Spleen (tissue), 11 donors: ENCODE measurements around the gene CGREF1. TPM values are rescaled to one million over a fixed set of nuclear protein-coding genes. Genes with fewer than 3 reads are reported as not detected.

Experiments
- DNase-seq: peaks from one replicate; pipeline ENCODE4 v3.0.0-alpha.2; 2020
- H3K27ac ChIP-seq, 8 donors: fragments of 200-600 bp; sonication (generic) in 7 of 8; 1 replicate in 4 of 8; 2 replicates in 4 of 8; pipeline versions ENCODE4 v1.5.0 to v1.8.0; 2016 to 2021; ENCODE audit warnings: inconsistent platforms in 4 of 8, mild to moderate bottlenecking in 4 of 8, moderate library complexity in 1 of 8
- H3K27me3 ChIP-seq, 7 donors: fragments of 200-600 bp; sonication (generic) in 6 of 7; replicated peaks in 1 of 7; 1 replicate in 4 of 7; 2 replicates in 3 of 7; pipeline versions ENCODE4 v1.5.0 to v1.8.0; 2016 to 2021; ENCODE audit warnings: inconsistent platforms in 3 of 7, mild to moderate bottlenecking in 1 of 7
- H3K36me3 ChIP-seq, 6 donors: fragments of 200-600 bp; sonication (generic) in 5 of 6; 1 replicate in 4 of 6; 2 replicates in 2 of 6; pipeline versions ENCODE4 v1.5.0 to v1.8.0; 2016 to 2021; ENCODE audit warnings: inconsistent platforms in 2 of 6
- H3K4me1 ChIP-seq, 6 donors: fragments of 200-600 bp; sonication (generic) in 5 of 6; 1 replicate in 3 of 6; 2 replicates in 3 of 6; pipeline versions ENCODE4 v1.5.0 to v1.8.0; 2016 to 2021; ENCODE audit warnings: inconsistent platforms in 3 of 6
- H3K4me3 ChIP-seq, 8 donors: fragments of 200-600 bp; sonication (generic) in 7 of 8; 1 replicate in 4 of 8; 2 replicates in 4 of 8; pipeline versions ENCODE4 v1.5.0 to v1.8.0; 2016 to 2021; ENCODE audit warnings: inconsistent platforms in 4 of 8, mild to moderate bottlenecking in 4 of 8, moderate library complexity in 2 of 8
- H3K9me3 ChIP-seq, 8 donors: fragments of 200-600 bp; sonication (generic) in 7 of 8; 1 replicate in 4 of 8; 2 replicates in 4 of 8; pipeline versions ENCODE4 v1.5.0 to v1.8.0; 2016 to 2021; ENCODE audit warnings: inconsistent platforms in 4 of 8
- POLR2A ChIP-seq, 3 donors: fragments of 450-650 bp; IDR thresholded peaks; one replicate each; pipeline ENCODE4 v1.5.1; 2017; ENCODE audit warnings: antibody characterized with exemption in 3 of 3, mild to moderate bottlenecking in 1 of 3
- POLR2AphosphoS5 ChIP-seq, 3 donors: sonication (generic); formaldehyde crosslinking; IDR thresholded peaks; one replicate each; pipeline ENCODE4 v1.5.1; 2017; ENCODE audit warnings: antibody characterized with exemption in 3 of 3
- WGBS, 5 donors: extraction: QIAGEN DNeasy Blood & Tissue Kit in 3 of 5; methylation state at CpG; one replicate each; pipeline versions ENCODE4 v1.1.5 to v1.1.7; 2013 to 2018; 5-methylcytosine and 5-hydroxymethylcytosine counted together
- intact Hi-C: fragments of 100-400 bp; cut with DNase I; formaldehyde crosslinking; loops from one replicate; pipeline ENCODE4 v1.15.0; 2023; ENCODE audit warnings: low total_unique reads
- polyA plus RNA-seq, 3 donors: library from polyadenylated mRNA; stranded (reverse); fragments of 200-250 nt; gene quantifications; one replicate each; pipeline ENCODE4 v1.2.1, GENCODE V29; 2013
- total RNA-seq, 7 donors: library from RNA; depleted of rRNA in 3 of 7; stranded (reverse); fragments of >200 nt in 3 of 7; fragmentation: NEBNext Ultra II Directional in 4 of 7; extraction: Animal tissue kit (Norgen Biotek cat#: 25700) in 4 of 7; gene quantifications; one replicate each; pipeline versions ENCODE4 v1.1.0 to v1.2.1, GENCODE V29; 2016 to 2021
- TF ChIP-seq, protein P1 (sequence below), 11 experiments: fragments of 200-600 bp in 7 of 11; fragments of 450-650 bp in 4 of 11; sonication (generic) in 4 of 11; IDR thresholded peaks in 8 of 11; conservative IDR thresholded peaks in 3 of 11; 1 replicate in 7 of 11; 2 replicates in 4 of 11; pipeline versions ENCODE4 v1.4.0 to v1.8.0; 2016 to 2021; ENCODE audit warnings: antibody characterized with exemption in 11 of 11, inconsistent platforms in 4 of 11, mild to moderate bottlenecking in 1 of 11
- donor health status: healthy with polysubstance abuse.
- donor health status: DM: no; HTN: no; CAD: no; lungs with moderate emphysema.
- donor health status: DM: no; HTN: no; CAD: no.
- donor health status: Bipolar disorder and iron deficiency.
- donor health status: healthy.
- donor health status: DM: no; HTN: no; CAD: no.
- donor health status: DM: yes; HTN: yes; CAD: no.

Gene CGREF1
- total and polyA plus RNA-seq, 10 donors: 0.17 to 0.82 (median 0.46) TPM; not detected in 3

DNA sequence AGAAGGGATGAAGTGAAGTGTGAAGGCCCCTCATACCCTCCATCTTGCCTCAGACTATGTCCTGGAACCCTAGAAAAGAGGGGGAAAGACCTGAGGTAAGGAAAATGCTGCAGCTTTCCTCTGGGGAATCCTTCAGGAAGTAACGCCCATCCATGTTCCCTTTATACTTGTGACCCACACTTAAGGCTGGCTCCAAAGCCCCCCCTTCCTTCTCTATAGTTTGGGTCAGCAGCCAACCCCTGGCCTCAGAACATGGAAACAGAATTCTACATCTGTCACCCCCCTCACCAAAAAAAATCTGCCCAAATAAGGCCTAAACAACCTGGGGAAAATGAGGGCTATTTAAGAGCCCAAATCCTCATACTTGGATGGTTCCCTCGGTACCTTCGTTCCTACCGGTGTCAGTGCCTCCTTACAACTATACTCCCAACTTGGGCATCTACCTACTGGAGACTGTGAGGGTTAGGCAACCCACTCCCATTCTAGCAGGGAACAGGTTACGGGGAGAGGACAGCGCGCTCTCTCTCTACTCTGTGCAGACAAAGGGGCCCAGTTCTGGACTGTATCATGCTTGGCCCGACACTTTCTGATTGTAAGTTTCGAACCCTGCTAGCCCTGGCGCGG, 48.2 kb downstream of the CGREF1 start:
- Histone ChIP-seq H3K4me1 (peaks cover 36 to 88% (median 67%) of the 10 kb centered on the region in 6 donors), H3K4me3 (peak overlapping the region; percentile 43 to 94 (median 88)), H3K9me3 (no peaks in the 10 kb centered on the region), H3K36me3 (peaks cover 0 to 46% (median 25%) of the 10 kb centered on the region in 6 donors), H3K27me3 (no peaks in the 10 kb centered on the region), H3K27ac (peak overlapping the region; percentile 78 to 97 (median 94))
- WGBS, 5 donors: 2 to 7% (median 5%) methylated on average over 11 of the region's 11 CpGs
- DNase-seq: peak; percentile 51
- TF ChIP-seq, protein P1, sequence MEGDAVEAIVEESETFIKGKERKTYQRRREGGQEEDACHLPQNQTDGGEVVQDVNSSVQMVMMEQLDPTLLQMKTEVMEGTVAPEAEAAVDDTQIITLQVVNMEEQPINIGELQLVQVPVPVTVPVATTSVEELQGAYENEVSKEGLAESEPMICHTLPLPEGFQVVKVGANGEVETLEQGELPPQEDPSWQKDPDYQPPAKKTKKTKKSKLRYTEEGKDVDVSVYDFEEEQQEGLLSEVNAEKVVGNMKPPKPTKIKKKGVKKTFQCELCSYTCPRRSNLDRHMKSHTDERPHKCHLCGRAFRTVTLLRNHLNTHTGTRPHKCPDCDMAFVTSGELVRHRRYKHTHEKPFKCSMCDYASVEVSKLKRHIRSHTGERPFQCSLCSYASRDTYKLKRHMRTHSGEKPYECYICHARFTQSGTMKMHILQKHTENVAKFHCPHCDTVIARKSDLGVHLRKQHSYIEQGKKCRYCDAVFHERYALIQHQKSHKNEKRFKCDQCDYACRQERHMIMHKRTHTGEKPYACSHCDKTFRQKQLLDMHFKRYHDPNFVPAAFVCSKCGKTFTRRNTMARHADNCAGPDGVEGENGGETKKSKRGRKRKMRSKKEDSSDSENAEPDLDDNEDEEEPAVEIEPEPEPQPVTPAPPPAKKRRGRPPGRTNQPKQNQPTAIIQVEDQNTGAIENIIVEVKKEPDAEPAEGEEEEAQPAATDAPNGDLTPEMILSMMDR (IDR thresholded peaks at IDR 0.05 in 8 of 11, conservative IDR thresholded peaks at IDR 0.05 in 3 of 11): no peak
- TF ChIP-seq POLR2A (IDR thresholded peaks at IDR 0.05) (no peak), POLR2AphosphoS5 (IDR thresholded peaks at IDR 0.05) (no peak)
- intact Hi-C loops: no loop called here

DNA sequence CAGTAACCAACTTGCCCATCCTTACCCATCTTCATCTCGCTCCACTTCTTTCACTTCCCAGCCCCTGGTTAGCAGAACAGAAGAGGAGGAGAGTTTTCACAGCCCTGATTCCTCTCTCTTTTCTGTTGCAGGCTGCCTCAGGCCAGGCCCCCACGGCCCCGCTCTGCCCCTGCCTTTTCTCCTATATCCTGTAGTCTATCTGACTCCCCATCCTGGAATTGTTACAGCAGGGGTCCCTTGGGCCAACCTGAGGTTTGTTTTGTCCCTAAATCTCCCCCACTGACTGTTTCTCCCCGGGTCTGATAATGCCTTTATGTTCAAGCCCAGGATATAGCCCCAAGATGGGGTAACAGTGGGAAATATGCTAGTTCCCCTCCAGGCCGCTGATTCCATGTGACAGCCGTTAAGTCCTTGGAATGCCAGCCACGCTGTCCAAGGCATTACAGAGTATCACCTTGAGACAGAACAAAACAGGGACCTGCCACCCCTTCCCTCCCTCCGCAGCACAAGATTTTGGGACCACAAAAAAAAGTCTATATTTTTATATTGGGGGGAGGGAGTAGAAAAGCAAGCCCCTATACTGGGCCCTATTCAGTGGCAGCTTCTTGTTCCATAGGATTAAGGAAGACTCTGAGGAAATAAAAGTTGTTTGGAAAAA, 48.8 kb downstream of the CGREF1 start:
- peak; percentile 64 for DNase-seq
- TF ChIP-seq POLR2AphosphoS5 (IDR thresholded peaks at IDR 0.05) (no peak), POLR2A (IDR thresholded peaks at IDR 0.05) (no peak)
- TF ChIP-seq, protein P1 (IDR thresholded peaks at IDR 0.05 in 8 of 11, conservative IDR thresholded peaks at IDR 0.05 in 3 of 11): no peak
- H3K27me3 ChIP-seq: no peaks in the 10 kb centered on the region
- H3K4me1 ChIP-seq: peaks cover 30 to 82% (median 60%) of the 10 kb centered on the region in 6 donors
- H3K36me3 ChIP-seq: peaks cover 0 to 52% (median 26%) of the 10 kb centered on the region in 6 donors
- WGBS, 5 donors: 77 to 88% (median 82%) methylated on average over 8 of the region's 8 CpGs
- H3K9me3 ChIP-seq: no peaks in the 10 kb centered on the region
- peak overlapping the region in 7 of 8 donors; percentile 85 to 94 (median 89) for H3K4me3 ChIP-seq
- peak overlapping the region in 4 of 8 donors; percentile 94 to 97 (median 96) for H3K27ac ChIP-seq
- intact Hi-C loops: no loop called here

DNA sequence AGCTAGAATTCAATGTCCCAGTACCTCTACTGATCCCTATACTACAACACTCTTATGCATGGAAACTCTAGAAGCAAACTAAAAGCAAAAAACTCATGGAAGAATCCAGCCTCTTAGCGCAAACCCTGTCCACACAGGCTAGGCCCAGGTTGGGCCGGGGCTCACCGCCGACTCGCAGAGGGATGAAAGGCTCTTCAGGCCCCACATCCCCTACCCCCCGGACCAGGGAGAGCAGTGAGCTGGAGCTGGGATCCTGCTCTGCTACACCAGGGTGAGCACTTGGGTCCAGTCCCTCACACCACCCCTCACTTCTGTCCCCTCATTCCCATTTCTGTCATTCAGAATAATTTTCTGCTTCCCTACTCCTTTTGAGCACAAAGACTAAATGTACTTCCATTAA, 49.5 kb downstream of the CGREF1 start:
- WGBS, 5 donors: 95 to 98% (median 97%) methylated on average over 6 of the region's 6 CpGs
- peak overlapping the region in 3 of 8 donors; percentile 4 to 95 (median 94) for H3K27ac ChIP-seq
- peaks cover 0 to 59% (median 28%) of the 10 kb centered on the region in 6 donors for H3K36me3 ChIP-seq
- no peaks in the 10 kb centered on the region for H3K27me3 ChIP-seq
- TF ChIP-seq POLR2AphosphoS5 (IDR thresholded peaks at IDR 0.05): no peak
- TF ChIP-seq, protein P1 (IDR thresholded peaks at IDR 0.05 in 8 of 11, conservative IDR thresholded peaks at IDR 0.05 in 3 of 11): no peak
- TF ChIP-seq POLR2A (IDR thresholded peaks at IDR 0.05): no peak
- peaks cover 23 to 76% (median 54%) of the 10 kb centered on the region in 6 donors for H3K4me1 ChIP-seq
- intact Hi-C loops: no loop called here
- H3K4me3 ChIP-seq: peak overlapping the region in 1 of 8 donors; percentile 88
- peak; percentile 71 for DNase-seq
- H3K9me3 ChIP-seq: no peaks in the 10 kb centered on the region

DNA sequence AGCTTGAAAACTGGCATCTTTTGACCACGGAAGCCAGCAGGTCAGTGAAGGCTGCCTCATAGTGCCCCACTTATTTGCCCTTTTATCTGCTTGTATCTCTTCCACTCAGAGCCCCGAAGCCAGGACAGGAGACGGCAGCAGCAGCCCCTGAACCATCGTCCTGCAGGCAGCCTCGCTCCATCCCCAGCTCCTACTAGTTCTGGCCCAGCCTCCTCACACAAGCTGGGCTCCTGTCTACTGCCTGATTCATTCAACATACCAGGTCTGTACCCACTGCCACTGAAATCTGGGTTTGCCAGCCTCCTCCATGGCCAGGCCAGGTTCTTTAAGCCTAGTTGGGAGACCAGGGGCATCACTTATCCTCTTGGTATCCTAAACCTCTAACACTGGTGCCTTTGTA, 51.5 kb downstream of the CGREF1 start:
- no peak overlapping the region for H3K27ac ChIP-seq
- no peak for DNase-seq
- H3K27me3 ChIP-seq: no peaks in the 10 kb centered on the region
- 90 to 99% (median 95%) methylated on average over 5 of the region's 5 CpGs for WGBS, 5 donors
- H3K4me3 ChIP-seq: no peak overlapping the region
- H3K4me1 ChIP-seq: peaks cover 16 to 74% (median 46%) of the 10 kb centered on the region in 6 donors
- H3K9me3 ChIP-seq: no peaks in the 10 kb centered on the region
- H3K36me3 ChIP-seq: peaks cover 0 to 70% (median 28%) of the 10 kb centered on the region in 6 donors
- intact Hi-C loops: no loop called here
- TF ChIP-seq, protein P1 (IDR thresholded peaks at IDR 0.05 in 8 of 11, conservative IDR thresholded peaks at IDR 0.05 in 3 of 11): no peak
- TF ChIP-seq POLR2AphosphoS5 (IDR thresholded peaks at IDR 0.05) (no peak), POLR2A (IDR thresholded peaks at IDR 0.05) (no peak)
